ENCODE data around the gene HDAC4. TPM values are rescaled to one million over a fixed set of nuclear protein-coding genes. Genes with fewer than 3 reads are reported as not detected.

The HDAC4 gene
- total and polyA plus RNA-seq, 2 of the 8 experiments (the other 6 are each of a cell fraction or from before 2014, with no cell fraction given), result 15.4 to 31.5 TPM

GRCh38 chr2:239354791-239355136 lies 46.1 kb downstream of the HDAC4 start:
- FAIRE-seq, result no peak
- DNase-seq (ENCODE audit: low read depth in 1 of 2, low spot score in 2 of 2), result no peak
- peaks cover 2 to 6% of the 10 kb centered on the region in 2 experiments for H4K20me1 ChIP-seq (replicated peaks in 1 of 2; ENCODE audit: control insufficient read depth in 1 of 2, insufficient read depth in 2 of 2, low read length in 2 of 2)
- H3K79me1 ChIP-seq (ENCODE audit: low read depth, low read length), result peaks cover 2% of the 10 kb centered on the region; the same call in 1 of the 2 replicates
- H3K79me2 ChIP-seq (ENCODE audit: control insufficient read depth in 1 of 2, insufficient read depth in 2 of 2, low read length in 2 of 2), result peaks cover 0 to 73% of the 10 kb centered on the region in 2 experiments; a peak in 3 of 4 replicates
- no peaks in the 10 kb centered on the region for H3K27me3 ChIP-seq (replicated peaks in 1 of 4; ENCODE audit: control insufficient read depth in 3 of 4, extremely low read depth in 1 of 4, insufficient read depth in 3 of 4, low read length in 3 of 4)
- no peak overlapping the region for H3K4ac ChIP-seq (replicated peaks; ENCODE audit: insufficient read length, low read depth, low read length)
- no peak overlapping the region for H3K23ac ChIP-seq (ENCODE audit: insufficient read length)
- H3K4me1 ChIP-seq (replicated peaks in 1 of 4; ENCODE audit: control insufficient read depth in 3 of 4, insufficient read depth in 4 of 4, low read length in 3 of 4), result peaks cover 0 to 3% (median 2%) of the 10 kb centered on the region in 4 experiments; a peak in 1 of 7 replicates
- no peak for TF ChIP-seq SIRT6 (IDR thresholded peaks at IDR 0.05; ENCODE audit: low read length)
- TF ChIP-seq CHD1 (IDR thresholded peaks at IDR 0.05; ENCODE audit: low read depth, low read length), result no peak
- TF ChIP-seq RAD21 (IDR thresholded peaks at IDR 0.05 in 1 of 2, conservative IDR thresholded peaks at IDR 0.05 in 1 of 2; ENCODE audit: low read depth in 2 of 2, low read length in 2 of 2), result no peak
- TF ChIP-seq EZH2 (IDR thresholded peaks at IDR 0.05; ENCODE audit: low read depth, low read length, severe bottlenecking), result no peak
- TF ChIP-seq BCL11A (IDR thresholded peaks at IDR 0.05; ENCODE audit: low read depth in 2 of 2, low read length in 2 of 2), result no peak
- no peak for TF ChIP-seq BACH1 (IDR thresholded peaks at IDR 0.05; ENCODE audit: low read length)
- no peak for TF ChIP-seq PHF8 (conservative IDR thresholded peaks at IDR 0.05; ENCODE audit: low read depth, low read length)
- TF ChIP-seq TEAD4 (IDR thresholded peaks at IDR 0.05; ENCODE audit: low read depth, low read length), result no peak
- ChIA-PET CTCF (ENCODE audit: partially characterized antibody) (interaction anchor here (0.8 kb wide), 1 partner anchor 70 kb away, joined by 3 read pairs; no protein-coding TSS in a partner anchor), POLR2A (ENCODE audit: partially characterized antibody) (no interaction called here)
- H4K5ac ChIP-seq (ENCODE audit: insufficient read length, low read depth, low read length), result no peak overlapping the region
- no peak overlapping the region for H2BK20ac ChIP-seq (ENCODE audit: low read length)
- no peak overlapping the region for H3K4me2 ChIP-seq (ENCODE audit: insufficient read depth in 1 of 2, low read depth in 2 of 2, low read length in 2 of 2)
- H4K91ac ChIP-seq (replicated peaks; ENCODE audit: insufficient read length, low read length), result no peak overlapping the region
- peaks cover 0 to 5% of the 10 kb centered on the region in 2 experiments; a peak in 1 of 4 replicates for H3K9me3 ChIP-seq (ENCODE audit: insufficient read depth in 2 of 2, low read depth in 1 of 2, low read length in 1 of 2)
- no peak overlapping the region for H3K14ac ChIP-seq (ENCODE audit: insufficient read length)
- no peak overlapping the region for H3K56ac ChIP-seq (replicated peaks; ENCODE audit: insufficient read length, low read depth, low read length)
- H3K9ac ChIP-seq (replicated peaks in 1 of 4; ENCODE audit: extremely low read depth in 1 of 4, low read depth in 3 of 4, low read length in 3 of 4), result no peak overlapping the region
- no peak overlapping the region for H2BK12ac ChIP-seq (ENCODE audit: low read depth, low read length)
- no peak overlapping the region for H2BK15ac ChIP-seq (ENCODE audit: low read length)
- H3K27ac ChIP-seq (ENCODE audit: low read depth, low read length), result no peak overlapping the region
- no peak overlapping the region for H2AFZ ChIP-seq (ENCODE audit: low read length)
- no peak overlapping the region for H2AK5ac ChIP-seq (ENCODE audit: low read depth, low read length)
- no peak overlapping the region for H2BK5ac ChIP-seq (ENCODE audit: low read depth, low read length)
- H3K23me2 ChIP-seq (ENCODE audit: low read depth, low read length), result no peaks in the 10 kb centered on the region
- WGBS, 2 experiments (ENCODE audit: extremely low coverage in 1 of 2, insufficient coverage in 1 of 2, insufficient read length in 1 of 2, insufficient replicate concordance in 2 of 2, low coverage in 1 of 2, low lambda C conversion rate in 2 of 2, missing lambda C conversion rate in 1 of 2), result 94% methylated on average over 2 of the region's 2 CpGs; no CpG with 5 or more reads in 1 of the 2 experiments
- no peak overlapping the region for H4K8ac ChIP-seq (ENCODE audit: extremely low read depth, insufficient read depth, low read length)
- no peak overlapping the region for H2BK120ac ChIP-seq (replicated peaks; ENCODE audit: low read depth, low read length)
- peaks cover 0 to 25% (median 0%) of the 10 kb centered on the region in 4 experiments; a peak in 2 of 8 replicates for H3K36me3 ChIP-seq (ENCODE audit: control insufficient read depth in 2 of 4, insufficient read depth in 4 of 4, low read length in 3 of 4)
- no peak overlapping the region for H3K4me3 ChIP-seq (ENCODE audit: extremely low read depth in 1 of 4, insufficient read depth in 2 of 4, low read depth in 3 of 4, low read length in 4 of 4)
- no peak overlapping the region for H3K18ac ChIP-seq (ENCODE audit: extremely low read depth, low read length)

All from H1 (cell line).